GM19395 (cell line): Measurements from ENCODE around the gene METAP1D.
"Not testable (repeated sequence)": the region's sequence is repeated elsewhere in the genome, so short reads cannot be mapped to it uniquely, and the experiment has no call there.

Experiments
- ATAC-seq: cut with Tn5 transposase; IDR thresholded peaks from one replicate; pipeline ENCODE4 v1.9.1; 2021; ENCODE audit warnings: mild to moderate bottlenecking, moderate library complexity; ENCODE audit not compliant: unreplicated experiment

METAP1D gene

GRCh38 chr2:172047566-172048507, 48.1 kb downstream of the METAP1D start:
- no peak for ATAC-seq

- ATAC-seq = no peak
These were observed 49.1 kb downstream of the METAP1D start for GRCh38 chr2:172048508-172049503.

- ATAC-seq = no peak
These were observed 49.9 kb downstream of the METAP1D start for GRCh38 chr2:172049567-172050120.

DNA sequence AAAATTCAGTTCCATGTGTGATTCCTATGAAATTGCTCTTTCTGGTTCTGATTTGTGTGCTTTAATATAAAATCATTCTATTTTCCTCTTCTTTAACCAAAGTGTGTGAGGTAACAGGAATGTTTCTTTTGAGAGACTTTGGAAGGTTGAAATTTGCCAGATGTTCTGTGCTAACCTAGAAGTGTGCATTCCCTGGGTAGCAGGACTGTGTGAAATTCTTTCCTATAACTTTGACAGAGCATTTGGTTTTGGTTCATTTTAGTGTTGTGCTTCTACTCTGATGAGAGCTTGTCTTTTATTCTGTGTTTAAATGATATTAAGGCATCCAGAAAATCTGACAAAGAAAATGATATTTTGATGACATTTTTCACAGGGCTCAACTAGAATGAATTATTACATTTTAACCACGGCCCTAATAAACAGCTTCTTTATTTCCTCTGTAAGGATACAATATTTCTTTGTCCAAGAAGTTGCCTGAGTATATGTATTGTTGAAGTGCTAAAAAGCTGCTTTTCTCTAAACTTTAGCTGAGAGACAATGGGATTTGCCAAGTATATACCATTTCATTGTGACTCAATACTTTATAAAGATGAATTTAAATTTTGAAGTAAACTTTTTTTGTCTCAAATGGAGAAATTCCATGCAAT, 50.8 kb downstream of the METAP1D start:
- ATAC-seq = no peak

DNA sequence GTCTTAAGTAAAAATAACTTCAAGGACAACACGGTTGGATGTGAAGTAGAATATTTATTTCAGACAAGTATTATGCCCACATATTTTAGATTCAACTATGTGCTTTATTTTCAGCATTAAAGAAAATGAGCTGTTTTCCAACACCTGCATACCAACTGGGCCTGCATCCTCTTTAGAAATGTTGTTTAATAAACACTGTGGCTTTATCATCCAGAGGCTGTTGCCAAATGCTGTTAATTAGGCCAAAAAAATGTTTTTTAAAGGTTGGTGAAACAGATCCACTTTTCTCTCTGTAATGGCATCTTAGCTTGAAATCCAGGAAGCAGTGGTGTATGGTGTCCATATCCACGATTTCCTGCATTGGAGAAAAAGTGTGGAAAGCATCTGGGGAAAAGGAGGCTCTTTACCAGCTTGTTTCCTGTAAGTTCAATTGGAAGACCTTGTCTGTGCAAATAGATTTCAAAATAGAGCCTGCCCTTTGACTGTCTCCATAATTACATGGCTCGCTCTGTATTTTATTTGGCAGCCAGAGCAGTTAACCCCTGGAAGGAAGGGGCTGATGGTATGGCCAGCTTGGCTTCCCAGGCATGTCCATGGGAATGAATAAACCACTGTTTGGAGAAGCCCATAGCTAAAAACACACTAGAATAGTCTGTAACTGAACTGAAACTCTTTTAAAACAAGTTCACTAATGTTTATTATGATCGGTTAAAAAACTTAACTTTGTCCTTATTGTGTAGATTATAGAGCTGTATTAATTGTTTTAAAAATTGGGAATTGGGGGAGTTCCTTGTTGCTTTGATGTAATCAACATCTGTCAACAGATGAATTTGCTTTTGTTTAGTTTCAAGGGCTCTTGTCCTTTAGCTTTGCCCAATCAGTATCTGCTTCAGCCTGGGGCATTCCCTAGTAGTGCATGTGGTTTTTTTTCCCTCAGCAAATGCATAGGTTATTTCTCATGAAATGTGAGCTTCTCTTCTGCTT, 52.5 kb downstream of the METAP1D start:
- ATAC-seq = no peak

- no peak for ATAC-seq
These were observed 53.7 kb downstream of the METAP1D start for GRCh38 chr2:172053486-172053885.

- ATAC-seq = no peak
These were observed 56.5 kb downstream of the METAP1D start for GRCh38 chr2:172056293-172056692.

DNA sequence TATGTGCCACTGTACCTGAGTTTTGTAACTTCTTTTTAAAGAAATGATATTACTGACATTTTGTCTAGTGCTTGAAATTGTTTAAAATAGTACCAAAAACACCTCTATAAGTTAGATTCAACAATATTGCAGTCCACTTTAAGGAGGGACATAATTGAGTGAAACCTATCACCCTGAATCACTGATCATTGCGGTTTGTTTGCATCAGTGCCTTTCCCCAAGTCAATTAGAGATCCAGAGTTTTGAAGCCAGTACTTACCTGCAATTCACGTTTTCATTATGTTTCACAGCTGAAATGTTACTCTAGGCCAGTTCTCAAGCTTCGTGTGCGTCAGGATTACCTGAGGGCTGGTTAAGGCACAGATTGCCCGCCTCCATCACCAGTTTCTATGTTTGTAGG, 58.9 kb downstream of the METAP1D start:
- ATAC-seq = no peak

DNA sequence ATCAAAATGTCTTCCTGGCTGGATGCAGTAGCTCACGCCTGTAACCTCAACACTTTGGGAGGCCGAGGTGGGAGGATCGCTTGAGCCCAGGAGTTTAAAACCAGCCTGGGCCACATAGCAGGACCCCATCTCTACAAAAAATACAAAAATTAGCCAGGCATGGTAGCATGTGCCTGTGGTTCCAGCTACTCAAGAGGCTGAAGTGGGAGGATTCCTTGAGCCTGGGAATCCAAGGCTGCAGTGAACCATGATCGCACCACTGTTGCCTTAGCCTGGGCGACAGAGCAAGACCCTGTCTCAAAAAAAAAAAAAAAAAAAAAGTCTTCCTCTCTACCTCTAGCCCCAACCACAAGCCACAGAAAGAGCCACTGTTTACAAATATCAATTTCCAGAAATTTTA, 60.4 kb downstream of the METAP1D start:
- not testable (repeated sequence) for ATAC-seq

GRCh38 chr2:172062402-172063004, 62.8 kb downstream of the METAP1D start:
- no peak for ATAC-seq

DNA sequence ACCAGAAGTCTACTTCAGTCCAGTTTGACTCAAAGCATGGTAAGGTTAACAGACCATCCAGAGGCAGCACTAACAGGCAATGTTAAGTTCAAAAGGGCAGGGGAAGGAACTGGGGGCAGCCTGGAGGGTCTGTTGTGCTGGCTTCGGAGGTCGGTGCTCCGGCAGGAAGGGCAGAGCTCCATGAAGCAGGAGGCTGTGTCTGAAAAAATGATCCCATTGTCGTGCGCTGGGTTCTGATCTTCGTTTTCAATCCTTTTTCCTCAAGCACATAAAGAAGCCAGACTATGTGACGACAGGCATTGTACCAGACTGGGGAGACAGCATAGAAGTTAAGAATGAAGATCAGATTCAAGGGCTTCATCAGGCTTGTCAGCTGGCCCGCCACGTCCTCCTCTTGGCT, 63.7 kb downstream of the METAP1D start:
- no peak for ATAC-seq

DNA sequence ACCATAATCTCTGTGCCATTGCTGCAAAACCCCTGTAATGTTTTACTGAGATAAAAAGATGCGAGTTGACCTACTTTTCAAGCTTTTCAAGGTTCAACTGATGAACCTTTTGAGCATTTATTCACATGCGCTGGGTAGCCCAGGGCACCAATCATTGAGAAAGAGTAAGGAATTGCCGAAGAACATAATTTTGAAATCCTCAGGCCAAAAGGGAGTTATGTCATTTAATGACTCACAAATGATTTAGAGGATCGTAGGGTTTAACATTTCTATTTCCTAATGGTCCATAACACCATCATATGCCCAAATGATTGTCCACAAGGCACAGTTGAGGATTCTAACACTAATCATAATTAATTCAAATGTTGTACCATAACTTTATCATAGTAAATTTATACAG, 65.4 kb downstream of the METAP1D start:
- no peak for ATAC-seq

DNA sequence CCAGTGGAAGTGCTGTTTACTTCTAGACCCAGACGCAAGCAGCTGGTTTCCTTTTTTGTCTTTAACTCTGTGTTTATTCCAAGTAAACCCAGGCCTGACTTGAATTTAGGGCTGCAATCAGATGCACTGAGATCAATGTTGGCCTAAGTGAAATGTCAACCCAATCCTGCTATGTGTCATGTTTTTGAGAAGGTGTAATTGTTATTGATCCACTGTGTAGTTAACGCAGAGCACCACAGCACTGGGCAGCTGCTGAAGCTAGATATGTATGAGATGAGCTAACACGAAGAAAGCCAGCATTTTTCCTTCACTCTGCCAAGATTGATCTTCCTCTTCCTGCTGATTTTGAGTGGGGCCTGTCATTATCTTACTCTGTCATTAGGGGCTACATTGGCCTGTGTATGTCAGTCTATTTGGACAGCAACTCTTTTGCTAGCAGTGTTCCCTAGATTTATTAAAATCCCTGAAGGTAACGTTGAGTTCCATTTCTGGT, 66.7 kb downstream of the METAP1D start:
- ATAC-seq = no peak

DNA sequence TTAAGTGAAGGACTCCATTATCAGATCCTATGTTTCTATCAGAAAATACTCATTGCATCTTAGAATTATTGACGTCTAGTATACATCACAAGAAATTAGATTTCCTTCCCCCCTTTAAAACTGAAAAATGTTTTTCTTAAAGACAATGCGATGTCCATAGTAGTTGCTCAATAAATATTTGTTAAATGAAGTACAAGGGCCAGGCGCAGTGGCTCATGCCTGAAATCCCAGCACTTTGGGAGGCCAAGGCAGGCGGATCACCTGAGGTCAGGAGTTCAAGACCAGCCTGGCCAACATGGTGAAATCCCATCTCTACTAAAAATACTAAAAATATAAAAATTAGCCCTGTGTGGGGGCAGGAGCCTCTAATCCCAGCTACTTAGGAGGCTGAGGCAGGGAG, 68.2 kb downstream of the METAP1D start:
- not testable (repeated sequence) for ATAC-seq

DNA sequence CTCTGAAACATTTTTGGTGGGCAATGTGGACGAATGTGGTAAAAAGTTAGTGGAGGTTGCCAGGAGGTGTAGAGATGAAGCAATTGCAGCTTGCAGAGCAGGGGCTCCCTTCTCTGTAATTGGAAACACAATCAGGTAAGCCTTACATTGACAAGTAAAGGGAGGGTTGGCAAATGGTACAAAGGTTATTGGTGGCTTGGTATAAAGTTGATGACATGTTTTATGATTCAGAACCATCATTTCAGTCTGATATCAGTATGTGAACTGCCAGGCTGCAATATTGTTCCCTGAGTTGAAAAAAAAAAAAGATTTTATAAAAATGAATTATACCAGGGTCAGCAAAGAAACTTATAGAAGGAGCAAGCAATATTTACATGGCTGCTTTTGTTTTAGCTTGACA, 71.2 kb downstream of the METAP1D start:
- no peak for ATAC-seq

- no peak for ATAC-seq
These were observed 72.5 kb downstream of the METAP1D start for GRCh38 chr2:172072303-172072702.

- no peak for ATAC-seq
These were observed 73.0 kb downstream of the METAP1D start for GRCh38 chr2:172072706-172073105.

DNA sequence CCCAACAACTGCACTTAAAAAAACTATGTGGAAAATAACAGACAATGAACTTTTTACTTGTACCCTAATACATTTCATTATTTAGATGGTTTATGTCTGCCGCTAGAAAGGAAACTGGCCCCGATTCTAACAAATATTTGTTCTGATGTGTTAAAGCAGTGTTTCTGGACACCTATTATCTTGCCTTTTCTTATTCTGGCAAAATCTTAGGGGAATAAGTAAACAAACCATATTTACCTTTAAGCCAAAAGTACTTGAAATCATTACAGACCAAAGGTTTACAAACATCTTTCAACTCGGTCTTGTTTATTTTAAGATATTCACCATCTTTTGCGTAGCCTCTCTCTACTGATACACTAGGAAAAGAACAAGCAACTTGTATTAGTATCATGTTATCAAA, 73.8 kb downstream of the METAP1D start:
- no peak for ATAC-seq

DNA sequence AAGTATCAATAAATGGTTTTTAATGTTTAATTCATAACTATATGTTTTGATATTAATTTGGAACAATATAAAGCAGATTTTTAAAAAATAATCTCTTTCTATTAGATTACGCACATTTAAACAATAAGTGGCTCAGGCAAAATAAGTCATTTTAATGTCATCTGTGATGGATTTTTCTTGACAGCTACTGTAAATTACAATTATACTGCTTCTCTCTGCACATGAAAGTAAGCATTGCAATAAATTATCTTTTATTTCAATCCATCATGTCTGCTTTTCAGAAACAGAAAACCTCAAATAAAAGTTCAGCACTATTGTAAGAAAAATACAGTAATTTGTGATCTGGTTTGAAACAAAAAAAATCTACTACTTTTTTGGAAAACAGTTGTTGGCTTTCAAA, 74.5 kb downstream of the METAP1D start:
- no peak for ATAC-seq
